Kidney (tissue), 14 donors: ENCODE measurements around the gene ODAPH. TPM values are rescaled to one million over a fixed set of nuclear protein-coding genes. Genes with fewer than 3 reads are reported as not detected.

ENCODE experiments used
- DNase-seq, 5 donors: peaks; one replicate each; pipeline ENCODE4 v3.0.0-alpha.2; 2013 to 2020
- FAIRE-seq: peaks from 2 replicates; lab custom pipeline; 2012; peaks lifted over from hg19 to GRCh38; lab: Jason Lieb, UNC
- H3K27ac ChIP-seq, 2 donors: one replicate each; pipeline ENCODE4 v1.7.0; 2013; ENCODE audit warnings: low read depth in 2 of 2, low read length in 2 of 2, inconsistent platforms in 1 of 2
- H3K27me3 ChIP-seq: one replicate; pipeline ENCODE4 v1.7.1; 2013; ENCODE audit warnings: low read length, inconsistent platforms; ENCODE audit not compliant: control insufficient read depth, insufficient read depth
- H3K36me3 ChIP-seq, 3 donors: one replicate each; pipeline versions ENCODE4 v1.7.0 to v1.7.1; 2013; ENCODE audit warnings: low read length in 3 of 3, control low read depth in 1 of 3, inconsistent platforms in 1 of 3; ENCODE audit not compliant: insufficient read depth in 3 of 3, control insufficient read depth in 2 of 3
- H3K4me1 ChIP-seq, 3 donors: one replicate each; pipeline versions ENCODE4 v1.7.0 to v1.7.1; 2013; ENCODE audit warnings: low read length in 3 of 3, inconsistent platforms in 1 of 3, low read depth in 1 of 3; ENCODE audit not compliant: control insufficient read depth in 2 of 3, insufficient read depth in 2 of 3
- H3K4me3 ChIP-seq, 3 donors: one replicate each; pipeline versions ENCODE4 v1.7.0 to v1.8.1; 2013; ENCODE audit warnings: low read length in 3 of 3, control low read depth in 1 of 3, inconsistent platforms in 1 of 3
- H3K9ac ChIP-seq, 3 donors: one replicate each; pipeline versions ENCODE4 v1.7.0 to v1.7.1; 2013; ENCODE audit warnings: low read length in 3 of 3, control low read depth in 1 of 3, inconsistent platforms in 1 of 3
- H3K9me3 ChIP-seq, 3 donors: one replicate each; pipeline versions ENCODE4 v1.7.0 to v1.7.1; 2013; ENCODE audit warnings: low read length in 3 of 3, control low read depth in 1 of 3, inconsistent platforms in 1 of 3; ENCODE audit not compliant: control insufficient read depth in 2 of 3, insufficient read depth in 1 of 3
- CTCF ChIP-seq: IDR thresholded peaks from 3 replicates; pipeline ENCODE4 v1.5.1; 2012; ENCODE audit warnings: mild to moderate bottlenecking, moderate library complexity, borderline replicate concordance; ENCODE audit not compliant: insufficient read depth; ENCODE audit errors: extremely low read depth
- intact Hi-C: fragments of 100-400 bp; cut with DNase I; formaldehyde crosslinking; loops from one replicate; pipeline ENCODE4 v1.11.1; 2022
- polyA plus RNA-seq: library from polyadenylated mRNA; stranded (reverse); fragments of 350-450 nt; fragmentation: Illumina TruSeq; extraction: RNeasy Lipid Tissue Mini Kit (QIAGEN cat#74804); gene quantifications from one replicate; pipeline ENCODE4 v1.2.3, GENCODE V29; 2014; ENCODE audit warnings: low read depth, low replicate concordance; ENCODE audit not compliant: insufficient read depth
- total RNA-seq: library from RNA; stranded (reverse); fragmentation: NEBNext Ultra II Directional; extraction: Animal tissue kit (Norgen Biotek cat#: 25700); gene quantifications from one replicate; pipeline ENCODE4 v1.2.1, GENCODE V29; 2021
- donor health status: control.
- donor health status: control.
- donor health status: control.
- donor health status: control.
- donor health status: control.
- donor health status: DM: yes; HTN: yes; CAD: no.
- donor health status: Normal renal cell carcinoma (clear cell type).

Gene ODAPH
- total and polyA plus RNA-seq, 2 donors from 2014 or later: not detected

GRCh38 chr4:75593393-75593792 is 37.5 kb downstream of the ODAPH start:
- Histone ChIP-seq H3K9ac (no peak overlapping the region), H3K27me3 (no peaks in the 10 kb centered on the region), H3K4me1 (no peaks in the 10 kb centered on the region), H3K27ac (no peak overlapping the region), H3K36me3 (peaks cover 0 to 5% (median 2%) of the 10 kb centered on the region in 3 donors), H3K4me3 (no peak overlapping the region), H3K9me3 (no peaks in the 10 kb centered on the region)
- FAIRE-seq (no peak), DNase-seq (no peak)
- no peak for TF ChIP-seq CTCF
- intact Hi-C loops: no loop called here

- Histone ChIP-seq H3K27ac (no peak overlapping the region), H3K27me3 (no peaks in the 10 kb centered on the region), H3K36me3 (peaks cover 0 to 12% (median 2%) of the 10 kb centered on the region in 3 donors), H3K4me3 (no peak overlapping the region), H3K4me1 (no peaks in the 10 kb centered on the region), H3K9me3 (no peaks in the 10 kb centered on the region), H3K9ac (no peak overlapping the region)
- TF ChIP-seq CTCF: no peak
- no peak for DNase-seq
- FAIRE-seq: no peak
- intact Hi-C loops: no loop called here
Observed at GRCh38 chr4:75596061-75596460, 40.2 kb downstream of the ODAPH start.

- Histone ChIP-seq H3K9ac (no peak overlapping the region), H3K4me1 (no peaks in the 10 kb centered on the region), H3K4me3 (no peak overlapping the region), H3K27me3 (no peaks in the 10 kb centered on the region), H3K27ac (no peak overlapping the region), H3K9me3 (no peaks in the 10 kb centered on the region), H3K36me3 (peaks cover 0 to 12% (median 2%) of the 10 kb centered on the region in 3 donors)
- FAIRE-seq (no peak), DNase-seq (no peak)
- intact Hi-C loops: no loop called here
- TF ChIP-seq CTCF: no peak
Observed at GRCh38 chr4:75598390-75598789, 42.5 kb downstream of the ODAPH start.

GRCh38 chr4:75599647-75600046 is 43.8 kb downstream of the ODAPH start:
- Histone ChIP-seq H3K4me3 (no peak overlapping the region), H3K9me3 (no peaks in the 10 kb centered on the region), H3K27me3 (no peaks in the 10 kb centered on the region), H3K36me3 (peaks cover 0 to 12% (median under 1%) of the 10 kb centered on the region in 3 donors), H3K27ac (no peak overlapping the region), H3K9ac (no peak overlapping the region), H3K4me1 (no peaks in the 10 kb centered on the region)
- no peak for DNase-seq
- no peak for TF ChIP-seq CTCF
- FAIRE-seq: no peak
- intact Hi-C loops: no loop called here
